Stimulated activated CD8-positive, alpha-beta memory T cell treated with anti-CD3 and anti-CD28 coated beads, Interleukin-12 subunit alpha, Interleukin-12 subunit beta, amount 100 ng/mL, for 4 hours (primary cell): ENCODE measurements around the gene RPL26.

Source experiments
- DNase-seq: peaks from one replicate; pipeline ENCODE4 v3.0.0-alpha.2; 2020; ENCODE audit warnings: low read depth

The RPL26 gene

GRCh38 chr17:8383143-8383822 is at the start of gene RPL26:
Gene RPL26, minus strand, starts transcription at chr17:8383193. Its CDS starts 883 bp downstream, at chr17:8382310.
- peak; percentile 85 for DNase-seq

GRCh38 chr17:8430966-8431365 is 48.0 kb upstream of the RPL26 start:
- no peak for DNase-seq

GRCh38 chr17:8426802-8427201 is 43.8 kb upstream of the RPL26 start:
- DNase-seq, result no peak

- no peak for DNase-seq
These were observed 43.2 kb upstream of the RPL26 start for GRCh38 chr17:8426094-8426720.

- DNase-seq, result no peak
These were observed 38.6 kb upstream of the RPL26 start for GRCh38 chr17:8421571-8421970.

- DNase-seq, result no peak
These were observed 37.3 kb upstream of the RPL26 start for GRCh38 chr17:8420041-8420934.

GRCh38 chr17:8419305-8419704 is 36.3 kb upstream of the RPL26 start:
- no peak for DNase-seq

GRCh38 chr17:8418471-8418870 is 35.5 kb upstream of the RPL26 start:
- DNase-seq, result no peak

GRCh38 chr17:8417806-8418205 is 34.8 kb upstream of the RPL26 start:
- DNase-seq, result no peak

- DNase-seq, result no peak
These were observed 30.9 kb upstream of the RPL26 start for GRCh38 chr17:8413938-8414337.

- DNase-seq, result no peak
These were observed 30.3 kb upstream of the RPL26 start for GRCh38 chr17:8413328-8413727.

GRCh38 chr17:8412089-8412488 is 29.1 kb upstream of the RPL26 start:
- no peak for DNase-seq

- no peak for DNase-seq
These were observed 27.9 kb upstream of the RPL26 start for GRCh38 chr17:8410883-8411238.

GRCh38 chr17:8409966-8410882 is 27.2 kb upstream of the RPL26 start:
- peak; percentile 47 for DNase-seq

- no peak for DNase-seq
These were observed 25.4 kb upstream of the RPL26 start for GRCh38 chr17:8408371-8408770.

GRCh38 chr17:8406174-8406573 is 23.2 kb upstream of the RPL26 start:
- DNase-seq, result no peak

GRCh38 chr17:8405499-8406016 is 22.6 kb upstream of the RPL26 start:
- DNase-seq, result no peak

- DNase-seq, result no peak
These were observed 20.0 kb upstream of the RPL26 start for GRCh38 chr17:8402921-8403536.

- DNase-seq, result no peak
These were observed 18.1 kb upstream of the RPL26 start for GRCh38 chr17:8401107-8401506.

- no peak for DNase-seq
These were observed 16.0 kb upstream of the RPL26 start for GRCh38 chr17:8398980-8399379.

GRCh38 chr17:8397636-8398035 is 14.6 kb upstream of the RPL26 start, which contains the start of gene RNF222:
Gene RNF222, minus strand, starts transcription at chr17:8397827. Its CDS starts 4,366 bp downstream, at chr17:8393461.
- DNase-seq, result no peak
